ENCODE data around the gene GOLGA8J.
"Not testable (repeated sequence)": the region's sequence is repeated elsewhere in the genome, so short reads cannot be mapped to it uniquely, and the experiment has no call there.

The GOLGA8J gene

GRCh38 chr15:30082655-30083054 lies at the start of gene GOLGA8J:
Gene GOLGA8J, plus strand, starts transcription at chr15:30082955. Its CDS starts 98 bp downstream, at chr15:30083053.
- FAIRE-seq; DNase-seq (ENCODE audit: insufficient read length, low spot score): not testable (repeated sequence)

DNA sequence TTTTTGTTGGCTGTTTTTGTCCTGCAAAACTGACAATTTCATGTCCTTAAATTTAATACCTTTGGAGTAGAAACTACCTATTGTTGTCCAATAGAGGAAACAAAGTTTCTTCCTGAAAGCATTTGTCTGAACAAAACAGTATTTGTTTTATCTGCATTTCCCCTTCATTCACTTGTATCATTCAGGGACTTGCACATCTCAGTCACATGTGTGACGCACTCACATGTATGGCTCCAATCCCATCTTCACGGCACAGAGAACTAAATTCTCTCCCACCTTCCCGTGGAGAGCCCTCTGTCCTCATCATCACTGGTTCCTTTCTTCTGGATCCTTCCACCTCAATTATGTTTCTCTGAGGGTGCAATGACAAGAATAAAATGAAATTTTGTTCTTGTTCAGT lies 49.5 kb upstream of the GOLGA8J start:
- no peak for DNase-seq (ENCODE audit: insufficient read length, low spot score)

GRCh38 chr15:30033763-30034162 lies 49.0 kb upstream of the GOLGA8J start:
- no peak for DNase-seq (ENCODE audit: insufficient read length, low spot score)
- no peak for FAIRE-seq

More for the DNA sequence above, 49.5 kb upstream of the GOLGA8J start:
- no peak for FAIRE-seq

DNA sequence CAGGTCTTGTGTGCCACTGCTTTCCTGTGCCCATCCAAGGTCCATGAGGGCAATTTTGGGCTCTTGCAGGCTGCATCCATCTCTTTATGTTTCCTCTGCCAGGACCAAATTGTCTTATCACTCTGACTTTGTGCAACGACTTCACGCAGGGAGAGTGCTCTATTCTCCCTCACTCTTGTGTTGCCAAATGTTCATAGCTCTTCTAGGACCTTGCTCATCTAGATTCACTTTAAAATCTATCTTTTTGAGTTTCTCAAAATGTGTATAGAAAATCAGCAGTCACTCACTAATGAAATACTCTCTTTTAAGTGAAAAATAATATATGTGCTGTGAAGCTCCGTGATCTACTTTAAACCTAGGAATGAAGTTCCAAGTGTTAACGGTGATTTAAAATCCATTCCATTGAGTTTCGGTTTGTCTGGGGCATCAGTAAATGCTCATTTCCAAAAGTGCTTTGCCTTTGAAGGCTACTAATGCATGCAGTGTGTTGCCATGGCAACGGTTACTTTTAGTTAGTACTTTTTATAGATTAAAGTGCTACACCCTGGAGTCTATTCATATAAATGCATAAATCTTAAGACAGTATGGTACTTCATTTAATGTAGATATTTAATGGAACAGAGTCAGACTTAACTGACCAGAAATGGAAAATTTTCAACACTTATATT lies 46.6 kb upstream of the GOLGA8J start:
- DNase-seq (ENCODE audit: insufficient read length, low spot score) (no peak), FAIRE-seq (no peak)

GRCh38 chr15:30038667-30039523 lies 43.9 kb upstream of the GOLGA8J start:
- FAIRE-seq = no peak
- no peak for DNase-seq (ENCODE audit: insufficient read length, low spot score)

DNA sequence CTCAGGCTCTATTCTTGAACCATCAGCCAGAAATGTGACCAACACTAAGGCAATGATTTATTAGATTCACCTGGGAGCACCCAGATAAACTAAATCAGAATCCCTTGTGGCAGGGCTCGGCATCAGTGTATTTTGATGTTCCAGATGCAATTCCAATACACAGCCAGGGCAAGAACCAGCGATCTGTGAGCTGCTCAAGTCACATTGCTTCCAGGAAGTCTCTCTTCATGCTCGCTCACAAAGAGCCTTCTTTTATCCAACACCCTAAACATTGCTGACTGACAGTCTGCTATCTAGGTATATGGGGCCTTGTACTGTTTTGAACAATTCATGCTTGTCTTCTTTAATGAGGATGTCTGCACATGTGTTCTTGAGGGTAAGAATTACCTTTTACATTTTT lies 40.9 kb upstream of the GOLGA8J start:
- DNase-seq (ENCODE audit: insufficient read length, low spot score) (no peak), FAIRE-seq (no peak)

- FAIRE-seq = no peak
- no peak for DNase-seq (ENCODE audit: insufficient read length, low spot score)
These were observed 40.2 kb upstream of the GOLGA8J start for GRCh38 chr15:30042556-30042955.

- peak; percentile 43 for DNase-seq (ENCODE audit: insufficient read length, low spot score)
- FAIRE-seq = no peak
These were observed 39.5 kb upstream of the GOLGA8J start for GRCh38 chr15:30043211-30043655.

DNA sequence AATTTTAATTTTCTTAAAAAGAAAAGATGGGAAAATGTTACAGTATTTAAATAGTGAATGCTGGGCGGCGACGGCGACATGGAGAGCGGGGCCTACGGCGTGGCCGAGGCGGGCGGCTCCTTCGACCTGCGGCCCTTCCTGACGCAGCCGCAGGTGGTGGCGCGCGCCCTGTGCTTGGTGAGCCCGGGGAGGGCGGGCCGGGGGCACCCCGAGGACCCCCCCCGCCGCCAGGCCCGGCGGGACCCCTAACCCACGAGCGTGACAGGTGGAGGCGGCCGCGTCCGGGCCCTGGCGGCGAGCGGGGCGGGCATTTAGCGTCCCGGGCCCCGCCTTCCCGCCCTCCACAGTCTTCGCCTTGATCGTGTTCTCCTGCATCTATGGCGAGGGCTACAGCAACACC lies 38.4 kb upstream of the GOLGA8J start:
- DNase-seq (ENCODE audit: insufficient read length, low spot score) = no peak
- no peak for FAIRE-seq

DNA sequence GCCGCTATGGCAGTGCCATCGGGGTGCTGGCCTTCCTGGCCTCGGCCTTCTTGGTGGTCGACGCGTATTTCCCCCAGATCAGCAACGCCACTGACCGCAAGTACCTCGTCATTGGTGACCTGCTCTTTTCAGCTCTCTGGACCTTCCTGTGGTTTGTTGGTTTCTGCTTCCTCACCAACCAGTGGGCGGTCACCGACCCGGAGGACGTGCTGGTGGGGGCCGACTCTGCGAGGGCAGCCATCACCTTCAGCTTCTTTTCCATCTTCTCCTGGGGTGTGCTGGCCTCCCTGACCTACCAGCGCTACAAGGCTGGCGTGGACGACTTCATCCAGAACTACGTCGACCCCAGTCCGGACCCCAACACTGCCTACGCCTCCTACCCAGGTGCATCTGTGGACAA lies 37.9 kb upstream of the GOLGA8J start:
- not testable (repeated sequence) for DNase-seq (ENCODE audit: insufficient read length, low spot score)
- peak; percentile 4 for FAIRE-seq

DNA sequence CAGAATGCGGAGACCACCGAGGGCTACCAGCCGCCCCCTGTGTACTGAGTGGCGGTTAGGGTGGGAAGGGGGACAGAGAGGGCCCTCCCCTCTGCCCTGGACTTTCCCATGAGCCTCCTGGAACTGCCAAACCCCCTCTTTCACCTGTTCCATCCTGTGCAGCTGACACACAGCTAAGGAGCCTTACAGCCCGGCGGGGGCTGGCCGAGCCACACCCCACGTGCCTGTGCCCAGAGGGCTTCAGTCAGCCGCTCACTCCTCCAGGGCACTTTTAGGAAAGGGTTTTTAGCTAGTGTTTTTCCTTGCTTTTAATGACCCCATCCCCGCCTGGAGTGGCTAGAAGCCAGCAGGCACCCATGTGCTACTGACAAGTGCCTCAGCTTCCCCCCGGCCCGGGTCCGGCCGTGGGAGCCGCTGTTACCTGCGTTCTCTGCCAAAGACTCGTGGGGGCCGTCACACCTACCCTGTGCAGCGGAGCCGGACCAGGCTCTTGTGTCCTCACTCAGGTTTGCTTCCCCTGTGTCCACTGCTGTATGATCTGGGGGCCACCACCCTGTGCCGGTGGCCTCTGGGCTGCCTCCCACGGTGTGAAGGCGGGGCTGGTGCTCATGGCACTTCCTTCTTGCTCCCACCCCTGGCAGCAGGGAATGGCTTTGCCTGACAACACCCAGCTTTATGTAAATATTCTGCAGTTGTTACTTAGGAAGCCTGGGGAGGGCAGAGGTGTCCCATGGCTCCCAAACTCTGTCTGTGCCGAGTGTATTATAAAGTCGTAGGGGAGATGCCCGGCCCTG lies 37.3 kb upstream of the GOLGA8J start:
- DNase-seq (ENCODE audit: insufficient read length, low spot score); FAIRE-seq: not testable (repeated sequence)

GRCh38 chr15:30046430-30046829 lies 36.3 kb upstream of the GOLGA8J start:
- no peak for DNase-seq (ENCODE audit: insufficient read length, low spot score)
- FAIRE-seq = no peak

DNA sequence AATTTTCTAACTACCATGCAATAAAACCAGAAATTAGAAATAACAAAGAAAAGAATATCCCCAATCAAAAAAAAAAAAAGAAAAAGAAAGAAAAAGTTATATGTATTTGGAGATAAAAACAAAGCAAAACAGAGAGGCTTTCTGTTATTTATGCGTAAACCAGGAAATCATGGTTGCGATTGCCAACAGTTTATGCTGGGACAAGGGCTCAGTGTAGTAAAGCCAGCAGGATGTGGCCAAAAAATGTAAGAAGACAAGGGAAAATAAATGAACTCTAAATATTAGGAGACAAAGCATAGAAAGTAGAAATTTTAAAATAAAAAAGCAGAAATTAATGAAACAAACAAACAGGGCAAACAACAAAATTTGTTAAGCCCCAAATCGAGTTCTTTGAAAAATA lies 27.2 kb upstream of the GOLGA8J start:
- no peak for DNase-seq (ENCODE audit: insufficient read length, low spot score)
- no peak for FAIRE-seq

DNA sequence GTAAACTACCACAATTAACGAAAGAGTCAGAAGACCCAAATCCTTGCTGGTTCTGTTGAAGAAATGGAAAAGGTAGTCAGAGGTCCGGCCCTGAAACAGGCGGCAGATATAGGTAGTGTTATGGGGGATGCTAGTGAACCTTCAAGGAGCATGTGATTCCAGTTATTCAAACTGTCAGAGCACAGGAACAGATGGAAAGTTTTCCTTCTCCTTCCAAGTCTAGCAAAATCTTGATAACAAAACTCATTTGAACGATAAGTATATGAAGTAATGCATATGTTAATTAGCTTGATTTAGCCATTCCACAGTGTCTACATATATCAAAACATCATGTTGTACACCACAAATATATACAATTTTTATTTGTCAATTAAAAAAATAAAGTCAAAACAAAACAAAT lies 26.6 kb upstream of the GOLGA8J start:
- DNase-seq (ENCODE audit: insufficient read length, low spot score) = no peak

GRCh38 chr15:30059771-30060170 lies 23.0 kb upstream of the GOLGA8J start:
- DNase-seq (ENCODE audit: insufficient read length, low spot score) = no peak
- FAIRE-seq = no peak

More for the DNA sequence above, 26.6 kb upstream of the GOLGA8J start:
- no peak for FAIRE-seq

DNA sequence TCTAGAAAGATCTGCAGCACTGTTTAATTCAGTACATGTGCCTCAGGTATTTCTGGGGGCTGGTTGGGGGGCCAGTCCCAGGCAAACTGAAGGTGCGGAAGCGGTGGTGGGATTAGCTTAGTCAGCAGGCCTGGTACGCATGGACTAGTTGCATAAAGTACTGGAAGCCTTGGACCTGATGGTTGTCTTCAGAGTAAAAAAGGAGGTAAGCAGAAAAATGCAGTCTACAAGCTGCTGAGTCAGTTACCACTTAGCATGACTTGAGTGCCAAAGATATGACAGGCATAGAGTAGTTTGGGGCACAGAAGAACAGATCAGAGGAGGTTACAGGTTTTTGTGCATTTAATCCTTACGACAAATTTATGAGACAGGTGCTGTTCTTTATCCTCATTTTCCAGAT lies 19.9 kb upstream of the GOLGA8J start:
- no peak for DNase-seq (ENCODE audit: insufficient read length, low spot score)
- FAIRE-seq = no peak

- no peak for FAIRE-seq
- DNase-seq (ENCODE audit: insufficient read length, low spot score) = no peak
These were observed 18.8 kb upstream of the GOLGA8J start for GRCh38 chr15:30063835-30064546.

DNA sequence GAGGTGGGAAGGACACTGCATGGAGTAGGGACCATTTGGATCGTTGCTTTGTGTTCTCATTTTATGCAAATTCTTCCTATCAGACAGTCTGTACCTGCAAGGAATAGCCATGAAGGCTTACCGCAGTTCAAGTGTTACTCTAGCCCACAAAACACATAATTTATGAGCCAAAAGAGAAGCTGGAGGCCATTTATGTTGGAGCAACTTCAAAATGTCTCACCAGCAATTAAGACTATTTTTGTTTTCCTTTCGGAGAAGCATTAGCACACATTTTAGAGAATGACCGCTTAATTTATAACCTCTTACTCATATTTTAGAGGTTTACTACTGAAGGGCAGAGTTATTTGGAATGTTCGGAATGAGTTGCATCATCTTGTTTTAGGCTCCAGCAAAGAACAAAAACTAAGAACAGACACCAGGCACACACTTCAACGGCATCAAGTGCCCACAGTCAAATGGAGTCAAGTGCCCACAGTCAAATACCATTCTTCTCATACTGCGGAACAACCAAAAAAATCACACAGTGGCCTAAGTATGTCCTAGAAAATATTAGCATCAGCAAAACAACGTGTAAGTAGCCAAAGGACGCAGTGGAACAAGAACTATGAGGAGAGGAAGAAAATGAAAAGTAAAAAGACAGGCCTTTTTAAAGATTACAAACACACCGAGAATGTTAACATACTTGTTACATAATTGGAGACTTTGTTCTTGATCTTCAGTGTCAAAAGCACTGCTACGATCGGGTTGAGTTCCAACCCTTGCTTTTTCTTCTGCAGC lies 17.5 kb upstream of the GOLGA8J start:
- DNase-seq (ENCODE audit: insufficient read length, low spot score) (peak; percentile 64), FAIRE-seq (peak; percentile 86)

- FAIRE-seq = no peak
- DNase-seq (ENCODE audit: insufficient read length, low spot score) = no peak
These were observed 14.4 kb upstream of the GOLGA8J start for GRCh38 chr15:30068326-30068725.

- FAIRE-seq (no peak), DNase-seq (ENCODE audit: insufficient read length, low spot score) (no peak)
These were observed 10.1 kb upstream of the GOLGA8J start for GRCh38 chr15:30072630-30073029.

Data from HTR-8/SVneo (cell line).